HG02798 (cell line): Measurements from ENCODE around the gene SOX6.

Experiments used
- ATAC-seq: cut with Tn5 transposase; IDR thresholded peaks from one replicate; pipeline ENCODE4 v1.9.1; 2021; ENCODE audit warnings: mild to moderate bottlenecking; ENCODE audit not compliant: unreplicated experiment, poor library complexity

SOX6 gene

DNA sequence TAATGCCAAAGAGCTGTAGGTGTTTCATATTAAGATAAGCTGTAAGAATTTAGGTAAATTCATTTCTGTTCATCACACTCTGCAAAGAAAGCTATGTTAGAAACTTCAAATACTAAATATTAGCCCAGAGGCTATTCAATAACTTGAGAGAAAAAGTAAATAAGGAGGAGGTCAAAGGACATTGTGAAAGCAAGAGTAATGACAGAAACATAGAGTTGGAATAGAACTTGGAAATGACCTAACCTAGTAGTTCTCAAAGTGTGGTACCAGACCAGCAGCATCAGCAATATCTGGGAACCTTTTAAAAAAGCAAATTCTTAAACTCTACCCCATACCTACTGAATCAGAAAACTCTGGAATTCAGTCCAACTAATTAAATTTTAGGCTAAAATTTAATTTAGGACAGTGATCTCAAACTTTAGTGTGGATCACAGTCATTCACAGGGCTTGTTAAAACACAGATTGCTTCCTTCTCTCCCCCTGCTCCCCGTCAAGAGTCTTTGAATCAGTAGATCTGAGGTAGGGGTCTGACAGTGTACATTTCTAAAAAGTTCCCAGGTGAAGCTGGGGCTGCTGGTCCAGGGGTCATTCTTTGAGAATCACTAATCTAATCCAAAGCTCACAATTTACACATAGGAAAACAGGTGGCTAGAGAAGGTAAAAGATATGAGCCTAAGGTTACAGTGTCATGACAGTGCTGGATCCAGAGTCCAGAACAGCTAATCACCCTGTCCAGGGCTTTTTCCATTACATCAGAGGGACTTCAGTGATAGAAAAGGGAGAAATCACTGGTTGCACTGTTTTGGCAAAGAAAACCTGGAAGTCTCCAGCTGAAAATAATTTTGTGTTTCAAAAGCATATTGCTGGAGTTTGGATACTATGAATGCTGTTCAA lies 241.1 kb downstream of the SOX6 start:
- ATAC-seq, result no peak

DNA sequence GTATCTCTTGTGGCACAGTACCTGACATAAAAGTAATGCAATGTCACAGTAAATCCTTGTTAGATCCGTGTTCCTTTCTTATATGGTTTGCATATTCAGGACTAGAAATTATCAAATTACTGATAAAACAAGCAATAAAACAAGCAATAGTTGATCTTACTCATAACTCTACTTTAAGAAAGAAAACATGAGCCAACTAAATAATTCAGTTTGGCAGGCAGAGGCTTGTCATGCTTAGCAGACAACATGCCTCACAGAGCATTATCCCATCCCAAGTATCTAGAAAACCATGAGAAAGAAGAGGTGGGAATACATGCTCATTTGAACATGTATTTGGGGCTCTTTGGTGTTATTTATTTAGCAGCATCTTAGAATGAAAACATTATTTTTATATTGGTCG lies 241.9 kb downstream of the SOX6 start:
- no peak for ATAC-seq

DNA sequence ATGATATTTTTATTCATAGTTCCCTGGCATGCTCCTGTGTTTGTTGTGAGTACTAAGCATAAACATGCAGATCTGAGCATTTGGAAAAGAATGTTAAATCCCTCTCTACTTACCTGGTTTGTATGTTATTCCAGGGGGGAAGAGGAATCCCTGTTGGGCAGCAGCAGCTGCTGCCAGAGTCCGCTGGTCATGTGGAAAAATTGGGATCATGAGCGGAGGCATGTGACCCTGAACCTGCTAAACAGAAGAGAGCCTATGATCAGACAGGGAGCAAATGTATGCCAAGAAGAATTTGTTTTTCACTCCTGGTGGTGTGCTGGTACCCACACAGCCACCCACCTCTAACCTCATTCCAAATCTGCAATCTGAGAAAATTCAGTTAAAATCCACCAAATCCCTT lies 244.7 kb downstream of the SOX6 start:
- ATAC-seq, result no peak

DNA sequence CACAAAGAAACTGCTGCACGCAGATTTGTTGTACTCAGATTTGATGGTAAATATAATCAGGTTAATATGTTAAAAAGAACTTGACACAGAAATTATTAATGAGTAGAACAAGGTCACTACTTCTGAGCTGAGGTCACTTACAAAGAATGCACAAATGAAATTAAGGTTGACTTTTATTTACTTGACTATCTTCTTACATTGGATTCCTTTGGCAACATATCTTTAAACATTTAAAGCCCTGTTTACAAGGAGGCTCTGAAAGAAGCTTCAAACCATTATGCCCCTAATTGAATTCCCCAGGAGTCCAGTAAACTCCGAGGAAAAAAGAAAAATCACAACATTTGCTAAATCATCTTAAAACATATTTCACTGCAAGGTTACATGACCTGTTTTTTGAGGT lies 245.5 kb downstream of the SOX6 start:
- ATAC-seq, result no peak

DNA sequence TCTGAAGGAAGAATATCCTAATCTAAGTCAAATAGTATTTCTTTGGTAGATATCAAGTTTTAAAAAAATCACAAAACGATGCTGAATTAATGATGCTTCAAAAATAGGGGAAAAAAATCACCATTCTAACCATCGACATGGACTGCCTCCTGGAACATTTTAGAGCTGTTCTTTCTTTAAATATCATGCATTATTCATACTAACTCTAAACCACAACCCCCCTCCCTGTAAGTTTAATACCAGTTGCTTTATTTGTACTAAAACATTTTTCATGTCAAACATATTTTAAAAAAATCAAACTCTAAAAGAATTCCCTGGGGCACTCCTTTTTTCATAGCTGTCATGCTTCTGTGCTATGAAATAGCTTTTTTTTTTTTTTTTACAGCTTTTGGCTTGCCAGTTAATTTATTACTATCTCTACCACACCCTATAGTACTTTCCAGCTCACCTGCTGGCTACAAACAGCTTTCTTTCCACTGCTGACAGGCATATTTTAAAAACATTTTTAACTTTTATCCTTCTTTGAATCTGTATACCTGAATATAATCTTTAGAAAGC lies 256.9 kb downstream of the SOX6 start:
- ATAC-seq, result no peak

DNA sequence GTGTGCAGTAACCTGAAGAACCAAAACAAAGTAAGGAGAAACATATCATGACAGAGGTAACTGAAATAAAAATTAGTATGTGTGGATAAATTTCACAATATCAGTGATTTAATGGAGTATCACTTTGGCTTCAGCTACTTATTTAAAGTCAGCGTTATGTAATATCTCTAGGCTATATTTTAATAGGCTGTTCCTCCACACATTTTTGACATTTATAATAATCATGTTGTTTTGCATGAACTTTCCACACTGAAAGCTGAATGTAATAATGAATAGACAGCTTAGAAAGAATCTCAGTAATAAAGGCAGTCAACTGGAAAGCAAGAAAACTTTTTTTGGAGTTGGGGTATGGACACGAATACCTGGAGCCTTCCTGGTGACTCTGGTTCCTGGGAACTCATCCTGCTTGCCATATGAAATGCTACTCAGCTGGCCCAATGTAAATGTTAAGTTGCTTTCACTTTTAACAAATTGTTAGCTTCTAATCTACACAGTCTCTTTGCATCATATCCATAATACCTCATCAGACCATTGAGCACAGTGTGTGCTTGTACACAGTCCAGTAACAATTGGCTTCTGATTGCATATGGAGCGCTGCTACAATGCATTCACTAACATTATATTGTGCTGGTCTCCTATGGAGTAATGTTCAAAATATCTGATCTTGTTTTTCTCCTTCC lies 257.7 kb downstream of the SOX6 start:
- no peak for ATAC-seq

DNA sequence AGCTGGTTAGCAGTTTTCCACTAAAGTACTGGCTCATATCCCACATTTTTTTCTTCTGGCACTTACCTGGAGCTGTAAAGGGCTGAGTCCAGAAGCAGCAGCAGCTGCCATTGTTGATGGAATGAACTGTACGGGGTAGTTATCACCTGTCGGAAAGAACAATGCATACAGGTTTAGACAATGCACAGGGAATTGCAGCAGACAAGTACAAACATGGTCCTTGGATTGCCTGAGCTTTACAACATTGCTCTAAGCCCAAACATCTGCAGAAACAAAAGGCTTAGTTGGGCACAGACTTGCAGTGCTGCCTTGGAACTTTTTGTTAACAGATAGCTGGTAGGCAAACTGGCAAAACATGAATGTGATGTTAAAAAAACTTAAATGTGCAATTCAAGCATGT lies 258.8 kb downstream of the SOX6 start:
- ATAC-seq, result no peak

DNA sequence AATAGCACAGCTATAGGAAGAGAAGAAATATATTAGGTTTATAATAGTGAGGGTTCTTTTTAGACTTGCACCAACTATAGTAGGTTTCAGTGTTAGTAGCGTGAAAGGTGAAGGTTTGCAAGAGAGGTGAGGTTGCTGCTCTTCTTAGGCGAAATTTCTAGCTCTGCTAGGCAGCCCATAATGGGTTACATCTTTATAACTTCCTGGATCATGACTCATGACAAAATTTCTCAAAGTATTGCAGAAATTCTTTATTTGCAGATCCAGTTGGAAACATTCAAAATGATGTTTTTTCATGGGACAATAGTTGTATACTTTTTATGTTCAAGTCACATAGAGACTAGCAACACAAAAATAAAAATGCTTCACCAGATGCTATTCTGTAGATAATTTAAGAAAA lies 260.0 kb downstream of the SOX6 start:
- no peak for ATAC-seq

DNA sequence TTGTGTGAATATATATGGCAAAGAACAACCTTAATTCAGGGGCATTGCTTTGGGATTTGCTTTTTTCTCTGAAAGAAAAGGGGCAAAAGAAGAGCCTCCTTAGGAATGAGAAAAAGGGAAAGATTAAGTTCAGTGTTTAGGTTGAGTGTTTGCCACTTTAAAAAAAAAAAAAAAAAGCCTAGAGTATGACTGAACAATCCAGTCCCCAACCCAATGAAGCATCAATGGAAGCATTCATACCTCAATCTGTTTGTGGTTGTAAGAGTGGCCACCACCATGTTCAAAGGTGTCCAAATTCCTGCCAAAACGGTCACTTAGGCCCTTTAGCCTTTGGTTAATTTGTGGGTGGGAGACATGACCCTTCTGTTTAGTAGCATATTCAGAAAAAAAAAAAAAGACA lies 260.6 kb downstream of the SOX6 start:
- no peak for ATAC-seq

DNA sequence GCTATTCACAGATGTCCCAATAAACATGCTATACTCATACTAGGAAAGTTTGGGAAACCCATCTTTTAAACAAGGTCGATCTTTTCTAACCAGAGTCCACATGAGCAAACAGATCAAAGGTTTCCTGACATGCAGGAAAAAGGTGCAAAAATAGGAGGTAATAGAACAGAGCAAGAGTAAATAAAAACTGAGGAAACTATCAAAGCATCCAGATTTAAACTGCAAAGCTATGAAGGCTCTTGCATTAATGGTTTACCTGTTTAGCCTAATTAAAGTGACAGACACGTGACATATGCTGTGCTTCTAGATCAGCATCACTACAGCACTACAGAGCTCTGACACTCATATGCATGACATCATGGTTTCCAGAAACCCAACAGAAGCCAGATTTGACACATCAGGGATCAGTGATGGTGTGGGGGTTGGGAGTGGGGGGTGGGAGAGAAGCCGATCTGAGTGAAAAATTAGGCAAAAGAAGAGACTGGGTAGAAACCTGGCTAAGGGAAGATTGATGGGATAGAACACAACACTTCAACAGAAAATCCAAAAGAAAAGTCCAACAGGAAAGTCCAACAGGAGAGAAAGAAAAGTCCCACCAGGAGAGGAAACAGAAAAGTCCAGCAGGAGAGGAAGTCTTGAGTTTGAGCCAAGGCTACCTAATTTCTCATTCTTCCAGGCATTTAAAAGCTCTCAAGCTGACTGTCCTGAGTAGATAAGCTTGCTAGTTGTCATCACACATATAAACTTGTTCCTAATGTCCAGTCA lies 262.3 kb downstream of the SOX6 start:
- no peak for ATAC-seq

DNA sequence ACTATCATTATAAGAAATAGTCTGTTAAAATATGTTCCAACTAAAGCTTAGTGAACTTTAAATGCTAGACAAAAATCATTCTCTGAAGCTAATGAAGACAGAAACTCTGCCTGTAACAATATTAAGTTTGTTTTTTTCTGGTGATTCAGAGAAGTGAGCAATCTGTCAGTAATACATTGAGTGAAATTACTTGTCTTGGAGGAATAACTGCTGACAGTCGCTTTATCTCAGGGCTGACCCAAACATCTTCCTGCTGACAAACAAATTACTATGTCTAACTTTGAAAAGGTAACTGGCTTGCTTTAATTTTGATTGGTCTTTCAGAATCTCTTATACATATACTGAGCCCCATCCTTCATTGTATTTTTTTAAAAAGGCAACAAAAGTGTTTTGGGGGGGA lies 264.5 kb downstream of the SOX6 start:
- no peak for ATAC-seq

DNA sequence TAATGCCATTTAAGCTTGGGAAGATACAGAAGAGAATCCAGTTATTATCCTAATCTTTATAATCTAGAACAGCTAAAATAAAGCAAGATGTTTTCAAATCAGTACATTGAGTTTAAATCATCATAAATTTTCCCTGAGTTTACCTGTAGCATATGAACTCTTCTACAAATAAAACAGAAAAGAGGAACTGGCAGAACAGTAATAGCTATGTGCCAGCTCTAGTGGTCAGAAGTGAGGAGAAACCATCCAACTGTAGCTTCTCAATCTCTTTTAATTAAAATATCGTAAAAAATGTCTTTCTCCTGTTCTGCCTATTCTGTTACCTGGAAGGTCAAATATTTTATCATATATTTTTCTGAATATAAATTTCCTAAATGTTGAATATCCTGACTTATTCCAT lies 266.9 kb downstream of the SOX6 start:
- no peak for ATAC-seq

DNA sequence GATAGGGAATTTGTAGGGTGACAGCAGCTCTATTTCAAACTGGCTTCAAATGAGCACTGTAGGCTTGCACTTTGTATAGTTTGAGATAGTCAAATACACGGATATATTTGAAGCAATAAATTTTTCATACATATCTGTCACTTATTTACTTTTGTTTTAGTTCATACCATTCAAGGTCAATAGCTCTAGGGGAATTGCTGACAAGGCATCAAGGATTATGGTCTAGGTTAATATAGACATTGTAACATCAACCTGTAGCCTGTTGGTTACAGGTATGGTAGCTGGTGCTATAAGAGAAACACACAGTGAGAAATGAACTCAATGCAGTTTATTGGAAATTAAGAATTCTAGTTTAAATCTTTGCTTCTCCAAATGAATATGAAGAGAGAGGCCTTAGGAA lies 267.6 kb downstream of the SOX6 start:
- ATAC-seq, result no peak

DNA sequence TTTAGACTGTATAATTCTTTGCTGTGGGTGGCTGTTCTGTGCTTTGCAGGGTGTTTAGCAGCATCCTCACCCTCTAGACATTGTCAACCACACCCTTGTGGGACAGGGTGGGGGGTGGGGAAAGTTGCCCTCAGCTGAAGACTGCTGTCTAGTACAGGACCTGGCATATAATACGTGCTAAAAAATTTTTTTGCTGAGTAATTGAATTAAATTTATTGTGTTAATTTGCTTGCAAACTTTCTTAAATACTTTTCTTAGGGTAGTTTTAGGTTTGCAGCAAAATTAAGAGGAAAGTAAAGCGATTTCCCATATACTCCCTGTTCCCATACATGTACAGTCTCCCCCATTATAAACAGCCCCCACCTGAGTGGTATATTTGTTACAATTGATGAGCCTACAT lies 268.5 kb downstream of the SOX6 start:
- ATAC-seq, result no peak

DNA sequence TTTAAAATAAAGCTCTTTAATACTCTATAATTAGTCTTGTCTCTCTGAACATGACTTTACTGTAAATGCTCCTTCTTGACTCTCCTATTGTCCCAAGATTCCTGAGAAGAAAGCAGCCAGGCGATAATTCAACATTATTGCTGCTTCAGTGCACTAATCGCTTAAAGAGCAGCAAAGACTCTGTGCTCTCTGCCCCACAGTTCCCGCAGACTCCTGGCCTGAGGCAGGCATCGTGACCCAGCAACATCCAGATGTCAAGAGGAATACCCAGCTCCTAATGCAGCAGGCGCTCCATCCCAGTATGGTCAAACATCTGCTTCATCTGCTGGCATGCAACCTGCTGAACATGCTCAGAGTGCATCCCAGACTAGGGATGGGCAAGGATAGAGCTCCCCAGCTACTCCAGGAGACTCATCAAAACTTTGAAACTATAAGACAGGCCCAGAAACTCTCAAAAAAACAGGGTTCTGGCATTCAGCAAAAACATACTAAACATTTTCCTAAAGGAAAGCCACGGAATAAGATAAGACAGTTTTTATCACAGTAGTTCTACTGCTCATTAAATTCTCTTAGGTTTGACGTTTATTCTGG lies 270.0 kb downstream of the SOX6 start:
- no peak for ATAC-seq

DNA sequence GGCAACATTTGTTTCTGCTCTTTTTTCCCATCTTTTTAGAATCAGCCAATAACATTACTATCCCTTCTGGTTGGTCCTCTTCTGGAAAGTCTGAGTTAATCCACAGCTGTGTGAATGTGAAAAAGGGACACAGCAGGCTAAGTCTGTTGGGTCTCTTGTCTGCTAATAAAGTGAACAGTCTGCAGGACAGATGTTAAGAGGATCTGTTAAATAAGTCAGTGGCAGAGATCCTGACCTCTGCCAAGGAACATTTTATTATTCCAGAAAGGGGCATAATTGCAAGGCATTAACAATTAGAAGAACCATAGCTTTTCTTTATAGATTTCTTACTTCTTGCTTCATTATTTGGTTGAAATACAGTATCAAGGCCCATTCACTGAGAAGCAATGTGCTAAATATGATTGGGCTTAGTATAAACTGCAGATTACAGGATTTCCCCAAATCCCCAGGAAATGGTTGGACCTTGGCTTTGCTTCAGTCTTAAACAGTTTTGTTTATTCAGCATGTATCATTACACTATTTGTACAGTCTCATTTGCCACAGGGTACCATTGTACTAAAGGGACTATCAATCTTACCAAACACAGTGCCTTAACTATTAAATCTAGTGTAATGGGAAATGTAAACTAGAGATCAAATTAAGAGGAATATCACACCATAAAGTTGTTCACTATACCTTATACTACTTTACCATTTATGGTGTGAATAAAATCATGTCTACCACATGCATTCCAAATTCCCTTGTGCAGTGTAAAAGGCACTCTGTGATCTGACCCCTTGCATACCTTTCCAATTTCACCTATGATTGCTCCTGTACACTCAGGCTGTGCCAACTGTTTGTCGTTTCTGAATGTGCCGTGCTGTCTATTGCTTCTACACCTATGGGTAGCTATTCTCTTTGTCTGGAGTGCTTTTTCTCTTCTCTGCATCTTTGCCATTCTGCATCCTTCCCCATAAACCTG lies 274.0 kb downstream of the SOX6 start:
- no peak for ATAC-seq

DNA sequence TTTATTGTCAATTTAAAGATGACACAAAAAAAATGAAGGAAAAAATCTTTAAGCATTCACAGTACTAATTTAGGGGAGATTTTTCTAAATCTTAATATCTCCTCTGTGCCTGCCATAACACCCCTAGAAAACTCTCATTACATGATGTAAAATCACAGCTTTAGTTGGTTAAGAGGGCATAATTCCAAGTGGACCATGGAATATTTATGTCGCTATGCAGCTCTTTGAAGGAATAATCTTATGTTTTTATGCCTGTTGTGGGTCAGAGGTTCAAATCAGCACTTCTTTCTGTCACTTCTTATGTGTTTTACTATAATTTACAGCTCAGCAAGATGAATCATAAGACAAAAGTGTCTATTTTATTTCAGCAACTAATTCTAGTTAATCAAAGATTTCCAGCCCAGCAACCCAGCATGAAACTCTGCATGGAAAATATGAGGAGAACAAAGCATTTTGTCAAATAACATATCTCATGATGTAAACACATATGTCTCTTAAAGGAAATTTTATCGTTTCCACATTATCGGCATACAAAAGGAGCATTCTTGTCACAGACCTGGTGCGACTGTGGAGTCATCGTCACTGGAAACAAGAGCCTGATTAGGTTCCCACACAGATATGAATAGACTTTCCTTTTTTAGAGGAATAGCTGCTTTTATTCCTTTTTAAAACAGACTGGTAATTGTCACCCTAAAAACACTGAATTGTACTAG lies 274.8 kb downstream of the SOX6 start:
- no peak for ATAC-seq

DNA sequence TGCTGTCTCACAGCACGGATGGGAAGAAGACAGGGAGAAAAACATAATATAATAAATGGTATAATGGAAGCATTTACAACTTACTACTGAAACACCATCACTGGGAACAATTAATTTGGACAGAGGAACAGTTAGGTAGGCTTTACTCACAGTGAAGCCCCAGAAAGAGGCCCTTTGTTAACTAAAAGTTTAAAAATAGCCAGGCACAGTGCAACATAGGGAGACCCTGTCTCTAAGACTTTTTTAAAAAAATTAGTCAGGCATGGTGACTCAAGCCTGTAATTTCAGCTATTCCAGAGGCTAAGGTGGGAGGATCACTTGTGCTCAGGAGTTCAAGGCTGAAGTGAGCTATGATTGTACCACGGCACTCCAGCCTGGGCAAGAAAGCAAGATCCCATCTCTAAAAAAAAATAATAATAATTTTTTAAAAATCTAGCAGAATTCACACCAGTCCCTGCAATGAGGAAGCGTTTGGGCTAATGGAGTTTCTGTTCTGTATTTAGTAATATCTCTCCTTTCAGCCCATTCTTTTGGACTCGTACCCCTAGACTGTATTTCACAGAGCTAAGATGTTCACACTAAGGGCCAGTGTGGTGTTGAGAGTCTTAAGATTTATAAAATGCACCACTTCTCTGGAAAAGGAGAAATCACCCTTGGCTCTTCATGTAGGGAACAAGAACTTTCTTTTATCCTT lies 275.5 kb downstream of the SOX6 start:
- ATAC-seq, result no peak
